ENCODE data around the gene MEP1B.

The MEP1B gene

DNA sequence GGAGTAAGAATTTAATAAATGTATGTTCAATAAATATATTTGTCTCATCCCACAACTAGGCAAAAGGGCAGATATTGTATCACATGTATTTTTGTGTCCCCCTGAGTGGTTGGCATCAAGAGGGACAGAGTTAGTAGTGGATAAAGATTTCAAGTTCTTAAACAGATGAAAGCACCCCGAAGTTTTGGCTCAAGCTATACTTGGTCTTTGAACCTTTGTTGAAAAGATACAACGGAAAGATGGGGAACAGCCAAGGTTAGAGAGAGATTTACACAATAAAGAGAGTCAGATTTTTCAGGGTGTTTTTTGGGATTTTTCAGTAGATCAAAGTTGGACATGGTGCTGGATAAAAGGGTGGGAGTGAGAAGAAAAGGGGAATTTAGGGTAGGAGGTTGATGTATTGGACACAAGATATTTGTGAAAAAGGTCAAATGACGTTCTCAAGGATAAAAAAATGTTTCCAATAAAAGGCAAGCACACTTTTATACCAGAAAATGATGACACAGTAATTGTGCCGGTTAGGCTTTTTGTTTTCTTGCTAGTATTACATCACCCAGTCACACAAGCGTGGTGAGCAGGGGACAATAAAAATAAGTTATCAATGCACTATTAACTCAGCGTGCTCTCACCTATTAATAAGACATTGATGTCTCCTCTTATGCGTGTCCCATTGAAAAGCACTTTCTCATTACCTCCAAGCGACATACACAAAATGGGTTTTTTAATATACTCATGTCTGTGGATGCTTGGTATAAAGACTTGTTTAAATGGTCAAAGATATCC lies 59.5 kb downstream of the MEP1B start:
- Mint-ChIP-seq H3K9me3 (no peaks in the 10 kb centered on the region), H3K27me3 (peaks cover 19% of the 10 kb centered on the region), H3K27ac (no peak overlapping the region), H3K4me1 (no peaks in the 10 kb centered on the region), H3K4me3 (no peak overlapping the region)
- no peak for ATAC-seq
- DNase-seq: no peak

DNA sequence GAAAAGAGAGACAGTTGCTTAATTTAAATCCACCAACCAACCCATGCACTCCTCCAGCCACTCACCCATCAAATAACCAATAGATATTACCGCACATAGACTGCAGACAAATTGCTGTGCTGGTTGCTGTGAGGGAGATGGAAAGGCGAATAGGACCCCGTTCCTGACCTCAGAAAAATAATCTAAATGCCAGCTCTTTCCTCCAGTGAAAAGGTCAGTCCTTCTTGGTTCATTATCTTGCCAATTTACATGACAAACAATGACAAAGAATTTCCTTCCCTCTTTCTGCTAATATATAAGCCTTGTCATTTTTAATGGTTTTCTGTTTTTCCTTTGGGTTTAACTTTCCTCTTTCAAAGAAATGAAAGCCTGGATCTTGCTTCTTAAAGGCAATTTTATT lies 61.6 kb downstream of the MEP1B start:
- Mint-ChIP-seq H3K27me3 (peaks cover 21% of the 10 kb centered on the region), H3K4me1 (no peaks in the 10 kb centered on the region), H3K9me3 (no peaks in the 10 kb centered on the region), H3K4me3 (no peak overlapping the region), H3K27ac (no peak overlapping the region)
- ATAC-seq: no peak
- no peak for DNase-seq

DNA sequence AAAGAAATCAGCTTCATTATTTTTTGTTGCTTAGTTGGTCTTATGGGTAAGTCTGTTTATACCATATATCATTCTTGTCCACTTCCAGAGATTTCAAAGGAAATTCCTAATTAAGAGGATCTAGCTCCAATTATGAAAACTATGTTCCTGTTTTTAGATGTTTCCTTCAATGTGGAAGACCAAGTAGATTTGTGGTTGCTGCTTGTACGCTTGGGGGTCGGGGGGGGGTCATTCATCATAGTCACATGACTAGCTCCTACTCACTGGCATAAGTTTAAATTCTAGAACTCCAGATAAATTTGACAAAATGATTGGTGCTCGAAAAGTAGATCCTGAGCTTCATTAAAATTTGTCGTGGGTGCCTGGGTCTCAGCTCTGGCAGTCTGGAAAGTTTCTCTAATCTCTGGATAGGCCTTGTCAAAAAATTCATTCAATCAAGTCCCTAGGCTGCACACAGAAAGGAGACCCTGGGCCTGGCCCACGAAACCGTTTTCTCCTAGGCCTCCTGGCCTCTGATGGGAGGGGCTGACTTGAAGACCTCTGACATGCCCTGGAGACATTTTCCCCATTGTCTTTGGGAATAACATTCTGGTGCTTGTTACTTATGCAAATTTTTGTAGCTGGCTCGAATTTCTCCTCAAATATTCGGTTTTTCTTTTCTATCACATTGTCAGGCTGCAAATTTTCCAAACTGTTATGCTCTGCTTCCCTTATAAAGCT lies 62.5 kb downstream of the MEP1B start:
- ATAC-seq (no peak), DNase-seq (no peak)
- Mint-ChIP-seq H3K4me3 (no peak overlapping the region), H3K27me3 (peaks cover 29% of the 10 kb centered on the region), H3K27ac (no peak overlapping the region), H3K4me1 (no peaks in the 10 kb centered on the region), H3K9me3 (no peaks in the 10 kb centered on the region)

DNA sequence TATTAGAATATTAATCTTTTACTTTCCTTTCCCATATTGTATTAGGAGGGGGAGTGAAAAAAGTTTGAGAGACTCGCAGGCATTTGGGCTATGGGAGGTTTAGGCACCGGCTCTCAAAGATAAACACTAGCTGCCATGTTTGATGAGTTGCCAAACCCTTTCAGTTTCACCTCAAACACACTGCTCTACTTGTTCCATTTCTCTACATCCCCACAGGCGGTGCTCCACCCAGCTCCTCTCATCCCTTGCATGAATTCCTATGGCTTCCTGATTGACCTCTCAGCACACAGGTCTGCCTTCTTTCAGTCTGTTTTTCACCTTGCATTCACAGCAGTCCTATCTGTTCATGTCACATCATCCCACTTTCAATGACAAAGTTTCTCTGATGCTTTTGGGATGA lies 65.7 kb downstream of the MEP1B start:
- H3K27me3 Mint-ChIP-seq: peaks cover 31% of the 10 kb centered on the region
- no peaks in the 10 kb centered on the region for H3K4me1 Mint-ChIP-seq
- ATAC-seq (no peak), DNase-seq (no peak)
- no peak overlapping the region for H3K4me3 Mint-ChIP-seq
- no peaks in the 10 kb centered on the region for H3K9me3 Mint-ChIP-seq
- no peak overlapping the region for H3K27ac Mint-ChIP-seq

DNA sequence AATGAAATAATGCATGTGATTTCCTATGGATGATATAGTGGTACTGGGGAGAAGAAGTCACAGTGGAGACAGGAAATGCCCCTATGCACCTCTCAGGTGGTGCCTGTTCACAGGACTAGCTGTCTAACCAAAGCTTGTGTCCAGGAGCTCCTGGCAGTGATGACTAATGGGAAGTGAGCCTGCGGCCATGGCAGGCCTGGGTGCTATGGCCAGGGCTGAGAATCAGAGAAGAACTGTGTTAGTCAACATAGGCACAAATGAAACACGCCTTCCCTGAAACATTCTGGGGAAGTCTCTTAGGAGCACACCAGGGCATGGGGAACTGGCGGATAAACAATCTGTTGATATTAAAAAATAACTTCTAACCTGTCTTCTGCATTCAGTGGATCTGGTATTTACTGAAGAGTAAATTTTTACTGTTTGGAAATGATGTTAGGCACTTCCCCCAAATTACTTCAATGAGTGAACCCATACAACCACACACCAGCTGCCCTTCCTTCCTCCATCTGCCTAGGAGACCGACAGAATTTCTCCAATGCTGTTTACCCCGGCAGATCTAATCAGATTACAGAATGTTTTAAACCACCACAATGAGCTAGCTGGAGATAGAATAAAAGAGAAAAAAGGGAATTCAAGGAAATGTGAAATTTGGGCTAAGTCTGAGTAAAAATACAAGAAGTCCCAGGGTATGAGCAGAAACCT lies 67.4 kb downstream of the MEP1B start:
- no peak overlapping the region for H3K4me3 Mint-ChIP-seq
- DNase-seq (no peak), ATAC-seq (no peak)
- H3K27me3 Mint-ChIP-seq: peaks cover 47% of the 10 kb centered on the region
- H3K27ac Mint-ChIP-seq: no peak overlapping the region
- H3K9me3 Mint-ChIP-seq: no peaks in the 10 kb centered on the region
- H3K4me1 Mint-ChIP-seq: no peaks in the 10 kb centered on the region

DNA sequence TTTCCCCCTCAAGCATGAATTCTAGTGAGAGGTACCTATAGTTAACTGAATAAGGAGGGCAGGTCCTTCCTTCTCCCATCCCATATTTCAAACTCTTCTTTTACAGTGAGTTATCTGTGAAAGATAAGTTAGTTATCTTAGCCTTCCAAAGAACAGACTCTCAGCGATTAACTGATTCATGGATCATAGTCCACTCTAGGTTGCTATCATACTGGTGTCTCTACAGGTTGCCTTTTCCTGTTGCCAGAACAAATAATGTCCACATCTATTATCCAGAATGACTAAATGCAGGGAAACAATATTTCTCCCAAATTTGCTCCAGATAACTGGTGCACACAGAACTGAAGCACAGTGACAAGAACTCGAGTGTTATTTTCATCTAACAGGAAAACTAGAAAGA lies 68.3 kb downstream of the MEP1B start:
- H3K4me1 Mint-ChIP-seq: no peaks in the 10 kb centered on the region
- no peaks in the 10 kb centered on the region for H3K9me3 Mint-ChIP-seq
- no peak for ATAC-seq
- no peak for DNase-seq
- H3K4me3 Mint-ChIP-seq: no peak overlapping the region
- H3K27me3 Mint-ChIP-seq: peaks cover 42% of the 10 kb centered on the region
- no peak overlapping the region for H3K27ac Mint-ChIP-seq

DNA sequence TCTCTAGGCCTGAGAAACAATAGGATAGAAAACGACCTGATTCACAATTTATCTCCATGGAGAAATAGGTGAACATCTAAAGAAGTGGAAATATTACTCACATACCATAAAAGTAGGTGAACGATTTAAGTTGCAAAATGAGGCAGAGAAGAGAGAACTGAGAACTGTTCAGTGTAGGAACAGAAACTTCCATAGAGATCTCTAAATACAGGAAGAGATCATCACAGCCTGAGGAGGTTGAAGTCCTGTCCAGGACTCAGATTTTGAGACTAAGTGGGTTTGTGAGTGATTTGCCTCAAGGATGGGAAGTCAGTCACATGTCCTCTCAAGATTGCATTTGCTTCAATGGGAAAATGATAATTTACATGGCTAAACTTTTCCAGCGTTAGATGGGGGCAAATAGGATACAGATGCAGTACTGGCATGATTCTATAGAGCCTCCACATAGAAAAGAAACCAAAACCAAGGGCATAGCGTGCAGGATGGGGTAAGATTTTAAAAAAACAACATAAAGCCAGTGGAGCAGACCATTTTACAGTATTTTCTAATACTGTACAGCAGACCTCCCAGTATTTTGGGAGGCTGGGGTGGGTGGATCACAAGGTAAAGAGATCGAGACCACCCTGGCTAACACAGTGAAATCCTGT lies 68.8 kb downstream of the MEP1B start:
- ATAC-seq (no peak), DNase-seq (no peak)
- Mint-ChIP-seq H3K4me3 (no peak overlapping the region), H3K9me3 (no peaks in the 10 kb centered on the region), H3K4me1 (no peaks in the 10 kb centered on the region), H3K27ac (no peak overlapping the region), H3K27me3 (peaks cover 40% of the 10 kb centered on the region)

DNA sequence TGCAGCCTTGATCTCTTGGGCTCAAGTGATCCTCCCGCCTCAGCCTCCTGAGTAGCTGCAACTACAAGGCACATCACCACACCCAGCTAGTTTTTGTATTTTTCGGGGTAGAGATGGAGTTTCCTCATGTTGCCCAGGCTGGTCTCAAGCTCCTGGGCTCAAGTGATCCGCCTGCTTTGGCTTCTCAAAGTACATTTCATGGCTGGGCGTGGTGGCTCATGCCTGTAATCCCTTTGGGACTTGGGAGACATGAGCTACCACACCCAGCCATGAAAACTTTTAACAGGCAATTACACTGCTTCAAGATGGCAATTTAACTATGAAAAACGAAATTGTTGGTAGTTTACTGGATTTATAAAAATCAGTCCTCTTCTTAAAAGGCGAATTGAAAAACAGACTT lies 69.7 kb downstream of the MEP1B start:
- H3K27ac Mint-ChIP-seq: no peak overlapping the region
- no peak overlapping the region for H3K4me3 Mint-ChIP-seq
- no peaks in the 10 kb centered on the region for H3K4me1 Mint-ChIP-seq
- H3K9me3 Mint-ChIP-seq: no peaks in the 10 kb centered on the region
- DNase-seq (no peak), ATAC-seq (no peak)
- H3K27me3 Mint-ChIP-seq: peaks cover 40% of the 10 kb centered on the region

DNA sequence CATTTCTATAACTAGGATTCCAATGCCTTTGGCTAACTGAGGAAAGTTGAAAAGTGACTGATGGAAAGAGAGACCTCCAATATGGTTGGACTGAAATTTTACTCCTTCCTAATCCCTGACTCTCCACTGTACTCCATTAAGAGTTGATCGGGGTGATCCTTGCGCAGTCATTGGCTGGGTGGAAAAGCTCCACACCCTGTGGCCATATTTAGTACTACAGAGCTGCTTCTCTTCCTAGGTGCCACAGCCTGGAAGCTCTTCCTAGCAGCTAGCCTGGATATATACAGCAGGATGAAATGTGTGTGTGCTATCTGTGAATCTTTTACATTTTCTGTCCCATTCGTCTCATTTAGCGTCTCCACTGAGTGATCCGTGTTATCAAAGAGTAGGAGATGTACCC lies 71.2 kb downstream of the MEP1B start:
- no peak for ATAC-seq

DNA sequence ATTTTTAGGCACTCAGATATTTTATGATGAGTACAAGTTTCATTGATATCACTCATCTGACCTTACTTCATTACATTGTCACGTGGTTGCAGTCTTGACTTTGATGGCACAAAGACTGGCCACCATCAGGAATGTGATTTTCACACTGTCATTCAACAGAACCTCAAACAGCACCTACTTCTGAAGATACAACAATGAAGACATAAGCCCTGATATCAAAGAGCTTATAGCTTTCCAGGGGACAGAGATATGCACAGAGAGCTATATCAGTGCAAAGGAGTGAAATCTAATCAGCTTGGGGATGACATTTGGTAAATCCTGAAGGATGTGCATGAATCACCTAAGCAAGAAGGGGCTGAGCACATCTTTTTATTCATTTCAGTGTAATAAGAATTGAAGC lies 72.3 kb downstream of the MEP1B start:
- H3K27me3 Mint-ChIP-seq: peaks cover 32% of the 10 kb centered on the region
- no peak overlapping the region for H3K4me3 Mint-ChIP-seq
- ATAC-seq (no peak), DNase-seq (no peak)
- H3K27ac Mint-ChIP-seq: no peak overlapping the region
- no peaks in the 10 kb centered on the region for H3K4me1 Mint-ChIP-seq
- H3K9me3 Mint-ChIP-seq: no peaks in the 10 kb centered on the region

More for the DNA sequence above, 71.2 kb downstream of the MEP1B start:
- Mint-ChIP-seq H3K27ac (no peak overlapping the region), H3K9me3 (no peaks in the 10 kb centered on the region), H3K4me1 (no peaks in the 10 kb centered on the region), H3K27me3 (peaks cover 40% of the 10 kb centered on the region), H3K4me3 (no peak overlapping the region)
- DNase-seq: no peak

DNA sequence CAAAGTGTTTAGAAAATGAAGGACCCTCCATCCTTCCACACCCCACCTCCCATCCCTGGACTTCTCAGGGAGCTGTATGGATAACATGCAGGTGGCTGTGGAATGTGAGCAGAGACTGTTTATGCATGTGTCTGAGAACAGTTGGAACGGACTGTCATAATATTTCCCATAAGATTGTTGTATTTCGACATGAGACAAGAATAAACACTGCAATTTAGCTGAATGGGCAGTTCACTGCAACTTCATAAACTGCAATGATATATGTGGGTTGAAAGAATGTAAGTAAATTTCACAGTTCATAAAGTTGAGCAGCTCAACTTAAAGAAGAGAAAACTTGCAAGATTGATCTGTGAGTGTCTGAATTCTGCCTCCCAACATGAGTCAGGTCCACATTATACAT lies 74.6 kb downstream of the MEP1B start:
- Mint-ChIP-seq H3K9me3 (no peaks in the 10 kb centered on the region), H3K27me3 (peaks cover 23% of the 10 kb centered on the region), H3K4me1 (no peaks in the 10 kb centered on the region), H3K4me3 (no peak overlapping the region), H3K27ac (no peak overlapping the region)
- DNase-seq (no peak), ATAC-seq (no peak)

DNA sequence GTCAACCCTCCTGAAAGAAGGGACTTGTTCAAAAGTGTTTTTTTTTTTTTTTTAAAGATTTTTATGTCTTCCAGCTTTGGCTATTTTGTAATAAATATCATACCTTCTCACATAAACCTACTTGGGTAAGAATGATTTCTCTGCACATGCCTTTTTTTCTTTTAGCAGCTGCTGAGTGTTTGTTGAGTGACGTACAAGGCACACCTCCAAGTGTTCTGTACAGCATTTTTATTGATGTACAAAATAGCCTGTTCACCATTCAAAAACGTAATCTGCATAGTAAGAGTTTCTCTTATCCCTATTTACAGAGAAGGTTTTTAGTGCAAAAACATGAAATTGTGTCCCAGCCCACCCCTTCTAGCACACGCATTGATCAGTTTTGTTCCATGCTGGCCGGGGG lies 77.6 kb downstream of the MEP1B start:
- ATAC-seq: no peak
- Mint-ChIP-seq H3K4me1 (no peaks in the 10 kb centered on the region), H3K4me3 (no peak overlapping the region), H3K27ac (no peak overlapping the region), H3K9me3 (no peaks in the 10 kb centered on the region), H3K27me3 (peaks cover 7% of the 10 kb centered on the region)
- no peak for DNase-seq

Data from stimulated activated naive CD8-positive, alpha-beta T cell treated with anti-CD3 and anti-CD28 coated beads, Interleukin-15, amount 100 ng/mL, for 72 hours (primary cell).